Lower lobe of right lung (tissue), 2 donors: ENCODE results near the gene MPPE1. TPM values are rescaled to one million over a fixed set of nuclear protein-coding genes. Genes with fewer than 3 reads are reported as not detected.
A peak's percentile ranks its signal among the peaks of the same experiment; 100 is the strongest.

Source experiments
- ATAC-seq, 2 donors: fragments of 200-7000 bp; cut with Tn5 transposase; one replicate each; pipeline ENCODE4 v1.9.1; 2020 to 2022; ENCODE audit warnings: mild to moderate bottlenecking in 2 of 2, moderate library complexity in 2 of 2
- DNase-seq: peaks from one replicate; pipeline ENCODE4 v3.0.0-alpha.2; 2020
- H3K27ac ChIP-seq: fragments of 200-600 bp; one replicate; pipeline ENCODE4 v1.8.0; 2022
- H3K27me3 ChIP-seq: fragments of 200-600 bp; one replicate; pipeline ENCODE4 v1.8.0; 2022; ENCODE audit warnings: low read depth
- H3K36me3 ChIP-seq: fragments of 200-600 bp; one replicate; pipeline ENCODE4 v1.8.0; 2022; ENCODE audit warnings: mild to moderate bottlenecking
- H3K4me1 ChIP-seq: fragments of 200-600 bp; one replicate; pipeline ENCODE4 v1.8.0; 2022
- H3K4me3 ChIP-seq: fragments of 200-600 bp; one replicate; pipeline ENCODE4 v1.8.0; 2022; ENCODE audit warnings: mild to moderate bottlenecking
- H3K9me3 ChIP-seq: fragments of 200-600 bp; one replicate; pipeline ENCODE4 v1.8.0; 2022
- intact Hi-C: fragments of 100-400 bp; cut with DNase I; formaldehyde crosslinking; loops from one replicate; pipeline ENCODE4 v1.11.0; 2022
- total RNA-seq: library from RNA; stranded (reverse); fragmentation: NEBNext Ultra II Directional; extraction: Animal tissue kit (Norgen Biotek cat#: 25700); gene quantifications from one replicate; pipeline ENCODE4 v1.2.1, GENCODE V29; 2021
- TF ChIP-seq, protein P1 (sequence below): fragments of 200-600 bp; IDR thresholded peaks from one replicate; pipeline ENCODE4 v1.8.0; 2022; ENCODE audit warnings: antibody characterized with exemption, mild to moderate bottlenecking
- donor health status: DM: no; HTN: yes; CAD: no; lungs with severe emphysema.

The MPPE1 gene
- total RNA-seq, 1 donor from 2014 or later, result 62.1 TPM

DNA sequence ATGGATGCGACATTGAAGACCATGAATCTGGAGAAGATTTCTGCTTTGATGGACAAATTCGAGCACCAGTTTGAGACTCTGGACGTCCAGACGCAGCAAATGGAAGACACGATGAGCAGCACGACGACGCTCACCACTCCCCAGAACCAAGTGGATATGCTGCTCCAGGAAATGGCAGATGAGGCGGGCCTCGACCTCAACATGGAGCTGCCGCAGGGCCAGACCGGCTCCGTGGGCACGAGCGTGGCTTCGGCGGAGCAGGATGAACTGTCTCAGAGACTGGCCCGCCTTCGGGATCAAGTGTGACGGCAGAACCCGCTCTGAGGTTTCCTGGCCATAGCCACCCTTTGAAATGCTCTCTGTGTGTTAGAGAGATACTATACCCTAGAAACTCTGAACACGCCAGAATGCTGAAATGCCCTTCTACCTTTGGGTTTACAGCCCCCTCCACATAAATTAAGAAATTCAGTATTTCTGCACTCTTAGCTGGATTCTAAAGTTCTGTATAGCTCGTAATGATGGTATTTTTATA, 56.2 kb downstream of the MPPE1 start:
- Histone ChIP-seq H3K36me3 (peaks cover 21% of the 10 kb centered on the region), H3K4me3 (peak overlapping the region; percentile 65), H3K4me1 (peaks cover 41% of the 10 kb centered on the region), H3K27me3 (no peaks in the 10 kb centered on the region), H3K27ac (peak overlapping the region; percentile 91), H3K9me3 (no peaks in the 10 kb centered on the region)
- DNase-seq, result peak; percentile 69
- intact Hi-C loops, result no loop called here
- TF ChIP-seq, protein P1, sequence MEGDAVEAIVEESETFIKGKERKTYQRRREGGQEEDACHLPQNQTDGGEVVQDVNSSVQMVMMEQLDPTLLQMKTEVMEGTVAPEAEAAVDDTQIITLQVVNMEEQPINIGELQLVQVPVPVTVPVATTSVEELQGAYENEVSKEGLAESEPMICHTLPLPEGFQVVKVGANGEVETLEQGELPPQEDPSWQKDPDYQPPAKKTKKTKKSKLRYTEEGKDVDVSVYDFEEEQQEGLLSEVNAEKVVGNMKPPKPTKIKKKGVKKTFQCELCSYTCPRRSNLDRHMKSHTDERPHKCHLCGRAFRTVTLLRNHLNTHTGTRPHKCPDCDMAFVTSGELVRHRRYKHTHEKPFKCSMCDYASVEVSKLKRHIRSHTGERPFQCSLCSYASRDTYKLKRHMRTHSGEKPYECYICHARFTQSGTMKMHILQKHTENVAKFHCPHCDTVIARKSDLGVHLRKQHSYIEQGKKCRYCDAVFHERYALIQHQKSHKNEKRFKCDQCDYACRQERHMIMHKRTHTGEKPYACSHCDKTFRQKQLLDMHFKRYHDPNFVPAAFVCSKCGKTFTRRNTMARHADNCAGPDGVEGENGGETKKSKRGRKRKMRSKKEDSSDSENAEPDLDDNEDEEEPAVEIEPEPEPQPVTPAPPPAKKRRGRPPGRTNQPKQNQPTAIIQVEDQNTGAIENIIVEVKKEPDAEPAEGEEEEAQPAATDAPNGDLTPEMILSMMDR, result no peak
- peak; percentile 48 to 57 for ATAC-seq

DNA sequence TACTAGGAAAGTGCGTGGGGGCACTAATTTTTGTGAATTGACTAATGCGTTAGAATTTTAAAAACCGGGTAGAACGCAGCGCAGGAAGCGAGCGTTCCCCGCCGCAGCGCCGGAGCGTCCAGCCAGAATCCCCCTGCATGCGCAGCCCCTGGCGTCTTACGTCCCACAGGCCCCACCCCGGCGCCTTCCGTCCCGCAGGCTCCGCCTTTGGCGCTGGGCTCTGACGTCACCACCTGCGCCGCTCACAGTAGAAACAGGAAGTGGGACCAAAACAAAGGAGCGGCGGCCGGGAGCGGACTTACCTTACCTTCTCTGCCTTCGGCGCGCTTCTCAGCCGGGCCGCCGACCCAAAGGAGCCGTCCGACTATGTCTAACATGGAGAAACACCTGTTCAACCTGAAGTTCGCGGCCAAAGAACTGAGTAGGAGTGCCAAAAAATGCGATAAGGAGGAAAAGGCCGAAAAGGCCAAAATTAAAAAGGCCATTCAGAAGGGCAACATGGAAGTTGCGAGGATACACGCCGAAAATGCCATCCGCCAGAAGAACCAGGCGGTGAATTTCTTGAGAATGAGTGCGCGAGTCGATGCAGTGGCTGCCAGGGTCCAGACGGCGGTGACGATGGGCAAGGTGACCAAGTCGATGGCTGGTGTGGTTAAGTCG, 56.8 kb downstream of the MPPE1 start, which contains the start of gene CHMP1B:
Gene CHMP1B, plus strand, starts transcription at position 268 of the 660 bp plus-strand sequence. Its CDS starts 99 bp downstream, at position 367.
- ATAC-seq, result peak; percentile 99
- Histone ChIP-seq H3K9me3 (no peaks in the 10 kb centered on the region), H3K4me1 (peaks cover 41% of the 10 kb centered on the region), H3K4me3 (peak within 1 kb of the TSS; percentile 65), H3K27me3 (no peaks in the 10 kb centered on the region), H3K36me3 (peaks cover 21% of the 10 kb centered on the region), H3K27ac (peak within 1 kb of the TSS; percentile 91)
- peak; percentile 99 for DNase-seq
- intact Hi-C loops, result no loop called here
- TF ChIP-seq, protein P1, result no peak

DNA sequence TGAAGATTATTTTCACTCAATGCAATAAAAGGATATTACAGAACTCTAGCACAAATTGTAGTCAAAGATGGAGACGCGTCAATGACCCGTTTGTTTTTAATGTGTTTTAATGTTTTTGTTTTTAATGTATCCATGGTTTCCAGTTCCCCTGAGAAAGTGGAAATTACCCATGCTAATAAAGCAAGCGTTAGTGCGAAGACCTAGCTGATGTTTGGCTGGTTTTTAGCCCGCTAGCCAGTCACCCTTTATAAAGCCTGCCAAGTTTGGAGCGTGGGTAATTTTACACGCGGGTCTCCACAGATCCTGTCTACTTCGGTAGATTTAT, 57.3 kb downstream of the MPPE1 start:
- TF ChIP-seq, protein P1, result no peak
- ATAC-seq, result peak; percentile 49 to 76
- peaks cover 21% of the 10 kb centered on the region for H3K36me3 ChIP-seq
- peak overlapping the region; percentile 91 for H3K27ac ChIP-seq
- H3K9me3 ChIP-seq, result no peaks in the 10 kb centered on the region
- H3K4me1 ChIP-seq, result peaks cover 36% of the 10 kb centered on the region
- no peak for DNase-seq
- intact Hi-C loops, result no loop called here
- no peaks in the 10 kb centered on the region for H3K27me3 ChIP-seq
- peak overlapping the region; percentile 65 for H3K4me3 ChIP-seq

DNA sequence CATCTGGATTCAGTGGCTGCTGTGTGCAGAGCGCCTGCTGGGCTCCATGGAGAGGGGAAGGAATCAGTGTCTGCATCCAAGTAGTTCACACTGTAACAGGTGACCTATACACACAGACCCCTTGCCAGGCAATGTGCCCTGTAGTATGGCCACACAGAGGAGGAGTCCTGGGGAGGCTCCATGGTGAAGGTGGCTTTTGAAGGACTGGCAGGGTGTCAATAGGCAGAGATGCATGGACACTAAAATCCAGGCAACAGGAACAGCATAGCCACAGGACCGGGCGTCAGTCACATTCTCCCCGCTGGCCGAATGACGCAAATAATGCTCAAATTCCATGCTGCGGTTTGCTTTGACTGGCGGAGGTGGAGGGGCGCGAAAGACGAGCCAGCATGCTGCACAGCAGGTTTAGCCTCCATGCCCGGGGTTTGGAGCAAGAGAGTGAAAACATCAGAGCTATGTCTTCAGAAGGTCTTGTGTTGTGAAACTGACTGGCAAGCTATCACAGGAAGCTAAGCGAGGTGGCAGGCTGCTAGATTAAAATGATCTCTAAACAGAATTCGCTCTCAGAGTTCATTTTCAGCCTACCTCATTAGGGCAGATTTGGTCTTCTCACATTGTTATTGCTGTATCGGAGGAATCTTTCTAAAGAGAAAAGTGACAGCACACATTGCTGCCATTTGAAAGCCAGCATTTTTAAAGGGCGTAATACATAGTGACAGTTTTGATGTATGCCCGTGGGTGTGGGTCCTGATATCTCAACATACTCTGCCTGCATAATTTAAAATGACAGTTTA, 58.1 kb downstream of the MPPE1 start:
- peak overlapping the region; percentile 65 for H3K4me3 ChIP-seq
- TF ChIP-seq, protein P1, result no peak
- peak; percentile 78 to 81 for ATAC-seq
- intact Hi-C loops, result no loop called here
- DNase-seq, result peak; percentile 78
- no peaks in the 10 kb centered on the region for H3K27me3 ChIP-seq
- H3K4me1 ChIP-seq, result peaks cover 35% of the 10 kb centered on the region
- H3K36me3 ChIP-seq, result peaks cover 16% of the 10 kb centered on the region
- H3K9me3 ChIP-seq, result no peaks in the 10 kb centered on the region
- H3K27ac ChIP-seq, result peak overlapping the region; percentile 91

DNA sequence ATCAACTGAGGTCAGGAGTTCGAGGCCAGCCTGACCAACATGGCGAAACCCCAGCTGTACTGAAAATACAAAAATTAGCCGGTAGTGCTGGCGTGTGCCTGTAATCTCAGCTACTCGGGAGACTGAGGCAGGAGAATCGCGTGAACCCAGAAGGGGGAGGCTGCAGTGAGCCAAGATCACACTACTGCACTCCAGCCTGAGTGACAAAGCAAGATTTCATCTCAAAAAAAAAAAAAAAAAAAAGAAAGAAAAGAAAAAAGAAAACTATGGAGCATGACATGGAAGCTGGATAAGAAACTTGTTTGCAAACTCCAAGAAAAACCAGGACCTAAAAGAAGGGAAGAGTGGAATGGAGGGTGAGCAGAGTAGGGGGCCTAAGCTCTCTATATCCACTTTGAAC, 58.8 kb downstream of the MPPE1 start:
- TF ChIP-seq, protein P1, result no peak
- Histone ChIP-seq H3K4me3 (no peak overlapping the region), H3K4me1 (peaks cover 29% of the 10 kb centered on the region), H3K27ac (peak overlapping the region; percentile 91), H3K36me3 (peaks cover 8% of the 10 kb centered on the region), H3K9me3 (no peaks in the 10 kb centered on the region), H3K27me3 (no peaks in the 10 kb centered on the region)
- ATAC-seq (no peak), DNase-seq (no peak)
- intact Hi-C loops, result no loop called here
